GM23338 (cell line): ENCODE results near the gene LTBP3. TPM values are rescaled to one million over a fixed set of nuclear protein-coding genes. Genes with fewer than 3 reads are reported as not detected.

Source experiments
- ATAC-seq: fragments of 200-7000 bp; cut with Tn5 transposase; 3 replicates; pipeline ENCODE4 v1.9.1; 2020
- DNase-seq: peaks from one replicate; pipeline ENCODE4 v3.0.0-alpha.2; 2015; ENCODE audit warnings: low spot score
- H2AFZ ChIP-seq: fragments of 200-600 bp; sonication (generic); 2 replicates; pipeline ENCODE4 v1.8.0; 2016; ENCODE audit warnings: antibody characterized with exemption, mild to moderate bottlenecking, moderate library complexity
- H3F3A ChIP-seq: fragments of 200-600 bp; sonication (generic); replicated peaks from 2 replicates; pipeline ENCODE4 v1.8.0; 2017; ENCODE audit warnings: antibody characterized with exemption, mixed run types, low read depth
- H3K27ac ChIP-seq: fragments of 200-600 bp; sonication (generic); 2 replicates; pipeline ENCODE4 v1.6.1; 2016; ENCODE audit warnings: low read depth
- H3K27me3 ChIP-seq: fragments of 200-600 bp; sonication (generic); 2 replicates; pipeline ENCODE4 v1.8.0; 2016; ENCODE audit warnings: mild to moderate bottlenecking, mixed run types, moderate library complexity; ENCODE audit not compliant: insufficient read depth
- H3K36me3 ChIP-seq: fragments of 200-600 bp; sonication (generic); 2 replicates; pipeline ENCODE4 v1.8.0; 2016; ENCODE audit warnings: mild to moderate bottlenecking; ENCODE audit not compliant: insufficient read depth
- H3K4me1 ChIP-seq: fragments of 200-600 bp; sonication (generic); 2 replicates; pipeline ENCODE4 v1.8.0; 2016; ENCODE audit warnings: mild to moderate bottlenecking, moderate library complexity; ENCODE audit not compliant: insufficient read depth
- H3K4me2 ChIP-seq: fragments of 200-600 bp; sonication (generic); 2 replicates; pipeline ENCODE4 v1.7.1; 2017; ENCODE audit warnings: mixed run types
- H3K4me3 ChIP-seq: fragments of 200-600 bp; sonication (generic); 2 replicates; pipeline ENCODE4 v1.6.1; 2016; ENCODE audit warnings: mixed run types
- H3K79me2 ChIP-seq: fragments of 200-600 bp; sonication (generic); replicated peaks from 2 replicates; pipeline ENCODE4 v1.8.0; 2017; ENCODE audit warnings: mild to moderate bottlenecking; ENCODE audit not compliant: insufficient read depth
- H3K9me2 ChIP-seq: fragments of 200-600 bp; sonication (generic); 2 replicates; pipeline ENCODE4 v1.8.0; 2017; ENCODE audit not compliant: insufficient read depth
- H4K20me1 ChIP-seq: fragments of 200-600 bp; sonication (generic); replicated peaks from 2 replicates; pipeline ENCODE4 v1.8.0; 2017; ENCODE audit warnings: mild to moderate bottlenecking; ENCODE audit not compliant: insufficient read depth
- H3K27ac Mint-ChIP-seq: 2 replicates; pipeline ENCODE4 v1.8.0; 2020; ENCODE audit warnings: inconsistent platforms, mild to moderate bottlenecking, moderate library complexity, mixed read lengths
- H3K27me3 Mint-ChIP-seq: 3 replicates; pipeline ENCODE4 v1.8.0; 2022; ENCODE audit warnings: low read depth, mild to moderate bottlenecking, moderate library complexity, mixed read lengths, inconsistent platforms; ENCODE audit not compliant: insufficient read depth, poor library complexity
- H3K36me3 Mint-ChIP-seq: 3 replicates; pipeline ENCODE4 v1.8.0; 2021; ENCODE audit warnings: low read depth, mild to moderate bottlenecking, inconsistent platforms, moderate library complexity, mixed read lengths
- H3K4me1 Mint-ChIP-seq: 3 replicates; pipeline ENCODE4 v1.8.0; 2020; ENCODE audit warnings: mild to moderate bottlenecking, inconsistent platforms, mixed read lengths
- H3K4me3 Mint-ChIP-seq: 3 replicates; pipeline ENCODE4 v1.8.0; 2021; ENCODE audit warnings: moderate library complexity, mild to moderate bottlenecking, inconsistent platforms, mixed read lengths
- H3K9me3 Mint-ChIP-seq: 3 replicates; pipeline ENCODE4 v1.8.0; 2020; ENCODE audit warnings: moderate library complexity, mild to moderate bottlenecking, inconsistent platforms, mixed read lengths
- CREB1 ChIP-seq: fragments of 250-450 bp; sonication (Bioruptor Pico); IDR thresholded peaks from 2 replicates; pipeline ENCODE4 v1.5.0; 2020; ENCODE audit warnings: low read depth, mild to moderate bottlenecking, moderate library complexity
- EZH2phosphoT487 ChIP-seq: fragments of 200-600 bp; sonication (generic); IDR thresholded peaks from one replicate; pipeline ENCODE4 v1.8.1; 2018; ENCODE audit warnings: antibody characterized with exemption; ENCODE audit not compliant: unreplicated experiment
- JUNB ChIP-seq: IDR thresholded peaks from one replicate; pipeline ENCODE4 v1.6.1; 2016; ENCODE audit warnings: antibody characterized with exemption; ENCODE audit not compliant: unreplicated experiment
- NANOG ChIP-seq: IDR thresholded peaks from 2 replicates; pipeline ENCODE4 v1.6.1; 2016; ENCODE audit warnings: antibody characterized with exemption, borderline replicate concordance
- POLR2AphosphoS5 ChIP-seq: IDR thresholded peaks from 2 replicates; pipeline ENCODE4 v1.6.1; 2016; ENCODE audit warnings: antibody characterized with exemption, low read depth
- STAT1 ChIP-seq: IDR thresholded peaks from one replicate; pipeline ENCODE4 v1.6.1; 2016; ENCODE audit warnings: antibody characterized with exemption; ENCODE audit not compliant: unreplicated experiment
- ZNF331 ChIP-seq: fragments of 250-450 bp; sonication (Bioruptor Pico); IDR thresholded peaks from 2 replicates; pipeline ENCODE4 v1.5.0; 2020; ENCODE audit warnings: low read depth, mild to moderate bottlenecking, moderate library complexity
- polyA plus RNA-seq: library from polyadenylated mRNA; unstranded; fragments of >200 nt; fragmentation: Nextera tagmentation; extraction: Ambion mirVana; gene quantifications from 2 replicates; pipeline ENCODE4 v1.2.1, GENCODE V29; 2016
- total RNA-seq: library from RNA; depleted of rRNA; stranded (reverse); fragments of >200 nt; shearing (Covaris generic); gene quantifications from 2 replicates; pipeline ENCODE4 v1.2.3, GENCODE V29; 2014
- TF ChIP-seq, protein P1 (sequence below), 2 experiments: fragments of 200-600 bp in 1 of 2; sonication (generic) in 1 of 2; conservative IDR thresholded peaks; 2 replicates each; pipeline versions ENCODE4 v1.5.1 to v1.6.1; 2016 to 2017; ENCODE audit warnings: antibody characterized with exemption in 2 of 2, low read depth in 2 of 2, mild to moderate bottlenecking in 2 of 2, moderate library complexity in 1 of 2
- TF ChIP-seq, protein P2 (sequence below): IDR thresholded peaks from one replicate; pipeline ENCODE4 v1.6.1; 2018; ENCODE audit warnings: antibody characterized with exemption; ENCODE audit not compliant: unreplicated experiment

The LTBP3 gene
- total and polyA plus RNA-seq, 2 experiments from 2014 or later = 9.5 to 29.2 TPM

DNA sequence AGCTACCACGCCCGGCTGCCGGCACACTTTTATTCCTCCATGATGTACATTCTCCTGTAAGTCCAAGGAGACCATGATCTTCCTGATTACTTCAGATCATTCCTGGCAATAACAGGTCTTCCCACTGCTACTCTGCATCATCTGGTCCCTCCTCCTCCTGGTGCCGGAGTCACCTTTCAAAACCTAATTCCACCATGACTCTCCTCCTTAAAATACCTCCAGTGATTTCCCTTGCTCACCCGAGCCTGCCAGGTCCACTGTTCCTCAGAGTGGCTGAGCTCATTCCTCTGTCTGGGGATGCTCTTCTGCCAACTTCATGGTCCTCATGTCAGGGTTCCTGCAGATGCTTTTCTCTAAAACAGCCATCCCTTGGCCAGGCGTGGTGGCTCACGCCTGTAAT, 3.9 kb upstream of the LTBP3 start:
- peaks cover 29% of the 10 kb centered on the region for H3K4me1 Mint-ChIP-seq
- ATAC-seq = no peak

DNA sequence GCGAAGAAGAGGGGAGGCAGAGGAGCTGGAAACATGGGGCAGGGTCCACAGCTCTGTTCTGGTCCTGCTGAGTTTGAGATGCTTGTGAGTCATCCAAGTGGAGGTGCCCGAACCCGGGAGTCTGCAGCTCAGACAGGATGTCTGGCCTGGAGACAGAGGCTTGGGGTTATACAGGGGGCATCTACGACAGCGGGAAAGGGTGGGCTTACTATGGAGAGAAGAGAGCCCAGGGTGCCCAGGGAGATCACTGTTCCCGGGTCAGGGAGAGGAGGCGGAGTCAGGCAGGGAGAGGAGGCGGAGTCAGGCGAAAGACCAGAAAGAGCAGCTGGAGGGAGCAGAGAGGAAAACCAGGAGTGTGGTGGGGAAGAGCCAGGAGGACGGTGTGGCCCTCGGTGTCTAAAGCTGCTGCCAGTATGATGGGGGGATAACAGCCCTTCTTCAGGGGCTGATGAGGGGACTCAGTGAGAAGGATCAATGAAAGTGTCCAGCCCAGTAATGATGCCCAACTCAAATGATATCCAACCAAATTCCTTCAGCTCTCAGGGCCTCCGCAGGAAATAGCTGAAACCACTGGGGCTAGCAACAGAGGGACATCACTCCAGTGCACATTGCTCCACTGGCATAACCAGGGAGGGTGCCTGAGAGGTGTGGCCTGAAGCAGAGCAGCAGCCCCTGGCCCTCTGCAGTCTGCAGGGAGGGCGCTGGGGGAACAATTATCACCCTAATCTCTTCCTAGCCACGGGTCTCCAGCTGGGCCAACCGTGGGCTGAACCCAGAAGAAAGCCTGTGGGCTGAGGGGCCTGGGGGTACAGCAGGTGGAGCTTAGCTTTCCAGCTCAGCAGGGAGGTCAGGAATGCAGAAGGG, 2.6 kb upstream of the LTBP3 start:
- Histone ChIP-seq H3K9me2 (no peaks in the 10 kb centered on the region), H3K4me2 (peak overlapping the region; percentile 59), H3K4me1 (peaks cover 35% of the 10 kb centered on the region), H3K27me3 (peaks cover 39% of the 10 kb centered on the region), H3F3A (peaks cover 6% of the 10 kb centered on the region; the same call in 1 of the 2 replicates), H3K36me3 (no peaks in the 10 kb centered on the region), H3K79me2 (no peaks in the 10 kb centered on the region), H2AFZ (peak overlapping the region; percentile 80), H3K27ac (no peak overlapping the region), H4K20me1 (no peaks in the 10 kb centered on the region), H3K4me3 (peak overlapping the region; percentile 35; the same call in 1 of the 2 replicates)
- ATAC-seq (peak; percentile 63), DNase-seq (peak; percentile 83)
- Mint-ChIP-seq H3K27ac (0 out of 2 replicates have a peak overlapping the region, but pooled peaks have one; percentile 7), H3K4me3 (peak overlapping the region; percentile 39), H3K9me3 (no peaks in the 10 kb centered on the region), H3K27me3 (peaks cover 32% of the 10 kb centered on the region), H3K4me1 (peaks cover 37% of the 10 kb centered on the region), H3K36me3 (no peaks in the 10 kb centered on the region; the same call in 2 of the 3 replicates)
- TF ChIP-seq JUNB (no peak), POLR2AphosphoS5 (peak; percentile 65), STAT1 (no peak), CREB1 (CRISPR knock-in tag) (no peak), NANOG (no peak), EZH2phosphoT487 (no peak)

More for the DNA sequence above, 3.9 kb upstream of the LTBP3 start:
- H3K9me2 ChIP-seq = no peaks in the 10 kb centered on the region
- no peaks in the 10 kb centered on the region for H3K9me3 Mint-ChIP-seq
- no peak overlapping the region for H3K4me2 ChIP-seq
- DNase-seq = no peak
- TF ChIP-seq, protein P1, sequence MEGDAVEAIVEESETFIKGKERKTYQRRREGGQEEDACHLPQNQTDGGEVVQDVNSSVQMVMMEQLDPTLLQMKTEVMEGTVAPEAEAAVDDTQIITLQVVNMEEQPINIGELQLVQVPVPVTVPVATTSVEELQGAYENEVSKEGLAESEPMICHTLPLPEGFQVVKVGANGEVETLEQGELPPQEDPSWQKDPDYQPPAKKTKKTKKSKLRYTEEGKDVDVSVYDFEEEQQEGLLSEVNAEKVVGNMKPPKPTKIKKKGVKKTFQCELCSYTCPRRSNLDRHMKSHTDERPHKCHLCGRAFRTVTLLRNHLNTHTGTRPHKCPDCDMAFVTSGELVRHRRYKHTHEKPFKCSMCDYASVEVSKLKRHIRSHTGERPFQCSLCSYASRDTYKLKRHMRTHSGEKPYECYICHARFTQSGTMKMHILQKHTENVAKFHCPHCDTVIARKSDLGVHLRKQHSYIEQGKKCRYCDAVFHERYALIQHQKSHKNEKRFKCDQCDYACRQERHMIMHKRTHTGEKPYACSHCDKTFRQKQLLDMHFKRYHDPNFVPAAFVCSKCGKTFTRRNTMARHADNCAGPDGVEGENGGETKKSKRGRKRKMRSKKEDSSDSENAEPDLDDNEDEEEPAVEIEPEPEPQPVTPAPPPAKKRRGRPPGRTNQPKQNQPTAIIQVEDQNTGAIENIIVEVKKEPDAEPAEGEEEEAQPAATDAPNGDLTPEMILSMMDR (conservative IDR thresholded peaks at IDR 0.05; ENCODE audit: low read depth in 2 of 2) = no peak
- TF ChIP-seq STAT1 (no peak), EZH2phosphoT487 (no peak), ZNF331 (CRISPR knock-in tag) (no peak), POLR2AphosphoS5 (no peak), NANOG (no peak)
- TF ChIP-seq, protein P2, sequence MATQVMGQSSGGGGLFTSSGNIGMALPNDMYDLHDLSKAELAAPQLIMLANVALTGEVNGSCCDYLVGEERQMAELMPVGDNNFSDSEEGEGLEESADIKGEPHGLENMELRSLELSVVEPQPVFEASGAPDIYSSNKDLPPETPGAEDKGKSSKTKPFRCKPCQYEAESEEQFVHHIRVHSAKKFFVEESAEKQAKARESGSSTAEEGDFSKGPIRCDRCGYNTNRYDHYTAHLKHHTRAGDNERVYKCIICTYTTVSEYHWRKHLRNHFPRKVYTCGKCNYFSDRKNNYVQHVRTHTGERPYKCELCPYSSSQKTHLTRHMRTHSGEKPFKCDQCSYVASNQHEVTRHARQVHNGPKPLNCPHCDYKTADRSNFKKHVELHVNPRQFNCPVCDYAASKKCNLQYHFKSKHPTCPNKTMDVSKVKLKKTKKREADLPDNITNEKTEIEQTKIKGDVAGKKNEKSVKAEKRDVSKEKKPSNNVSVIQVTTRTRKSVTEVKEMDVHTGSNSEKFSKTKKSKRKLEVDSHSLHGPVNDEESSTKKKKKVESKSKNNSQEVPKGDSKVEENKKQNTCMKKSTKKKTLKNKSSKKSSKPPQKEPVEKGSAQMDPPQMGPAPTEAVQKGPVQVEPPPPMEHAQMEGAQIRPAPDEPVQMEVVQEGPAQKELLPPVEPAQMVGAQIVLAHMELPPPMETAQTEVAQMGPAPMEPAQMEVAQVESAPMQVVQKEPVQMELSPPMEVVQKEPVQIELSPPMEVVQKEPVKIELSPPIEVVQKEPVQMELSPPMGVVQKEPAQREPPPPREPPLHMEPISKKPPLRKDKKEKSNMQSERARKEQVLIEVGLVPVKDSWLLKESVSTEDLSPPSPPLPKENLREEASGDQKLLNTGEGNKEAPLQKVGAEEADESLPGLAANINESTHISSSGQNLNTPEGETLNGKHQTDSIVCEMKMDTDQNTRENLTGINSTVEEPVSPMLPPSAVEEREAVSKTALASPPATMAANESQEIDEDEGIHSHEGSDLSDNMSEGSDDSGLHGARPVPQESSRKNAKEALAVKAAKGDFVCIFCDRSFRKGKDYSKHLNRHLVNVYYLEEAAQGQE = no peak
- H3K27me3 ChIP-seq = peaks cover 27% of the 10 kb centered on the region
- H3K4me3 ChIP-seq = no peak overlapping the region
- H3K36me3 Mint-ChIP-seq = no peaks in the 10 kb centered on the region
- no peaks in the 10 kb centered on the region for H3K79me2 ChIP-seq
- peaks cover 6% of the 10 kb centered on the region; the same call in 1 of the 2 replicates for H3F3A ChIP-seq
- peaks cover 23% of the 10 kb centered on the region for H3K27me3 Mint-ChIP-seq
- no peak overlapping the region for H3K27ac Mint-ChIP-seq
- H3K27ac ChIP-seq = no peak overlapping the region
- no peak overlapping the region for H2AFZ ChIP-seq
- no peaks in the 10 kb centered on the region for H4K20me1 ChIP-seq
- no peak overlapping the region for H3K4me3 Mint-ChIP-seq
- H3K4me1 ChIP-seq = peaks cover 32% of the 10 kb centered on the region
- H3K36me3 ChIP-seq = no peaks in the 10 kb centered on the region
